Mesothelial cell of epicardium (in vitro differentiated cells): ENCODE data around the gene NTM. TPM values are rescaled to one million over a fixed set of nuclear protein-coding genes. Genes with fewer than 3 reads are reported as not detected.

ENCODE experiments used
- DNase-seq, 2 experiments: peaks; one replicate each; pipeline ENCODE4 v3.0.0; 2021; ENCODE audit warnings: low spot score in 2 of 2; ENCODE audit not compliant: unreplicated experiment in 2 of 2
- H3K27ac Mint-ChIP-seq: 2 replicates; pipeline ENCODE4 v1.8.0; 2021; ENCODE audit warnings: mixed read lengths
- H3K27me3 Mint-ChIP-seq: 2 replicates; pipeline ENCODE4 v1.8.0; 2021; ENCODE audit warnings: low read depth, mixed read lengths
- H3K36me3 Mint-ChIP-seq: 2 replicates; pipeline ENCODE4 v1.8.0; 2021; ENCODE audit warnings: mixed read lengths
- H3K4me1 Mint-ChIP-seq: 2 replicates; pipeline ENCODE4 v1.8.0; 2021; ENCODE audit warnings: mixed read lengths
- H3K4me3 Mint-ChIP-seq: 2 replicates; pipeline ENCODE4 v1.8.0; 2021; ENCODE audit warnings: mild to moderate bottlenecking, moderate library complexity, mixed read lengths
- H3K9me3 Mint-ChIP-seq: 2 replicates; pipeline ENCODE4 v1.8.0; 2021; ENCODE audit warnings: mixed read lengths
- CTCF ChIP-seq: fragments of 200-600 bp; sonication (generic); IDR thresholded peaks from one replicate; pipeline ENCODE4 v1.5.0; 2021; ENCODE audit warnings: antibody characterized with exemption; ENCODE audit not compliant: unreplicated experiment
- total RNA-seq: library from RNA; stranded (reverse); gene quantifications from 3 replicates; pipeline ENCODE4 v1.2.1, GENCODE V29; 2021

NTM gene
- total RNA-seq, 1 donor from 2014 or later = 3.9 TPM

DNA sequence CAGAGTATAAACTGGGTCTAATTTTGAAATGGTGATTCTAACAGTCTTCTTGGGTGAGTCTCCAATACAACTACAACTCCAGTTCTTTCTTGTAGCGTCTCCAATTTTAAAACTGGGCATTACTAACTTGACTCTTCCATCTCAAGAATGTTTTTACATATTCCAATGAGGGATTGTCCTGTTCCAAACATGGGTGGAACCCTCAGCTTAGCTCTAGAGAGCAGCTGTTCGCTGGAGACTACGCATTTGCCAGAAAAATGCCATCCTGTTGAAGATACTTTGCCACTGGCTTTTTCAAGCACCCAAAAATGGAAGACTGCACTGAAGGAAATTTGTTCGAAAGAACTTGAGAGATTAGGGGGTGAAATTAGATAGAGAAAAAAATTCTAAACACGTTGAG, 870.0 kb downstream of the NTM start:
- Mint-ChIP-seq H3K9me3 (no peaks in the 10 kb centered on the region), H3K27ac (no peak overlapping the region), H3K4me1 (no peaks in the 10 kb centered on the region), H3K27me3 (peaks cover 45% of the 10 kb centered on the region), H3K4me3 (no peak overlapping the region), H3K36me3 (no peaks in the 10 kb centered on the region)
- DNase-seq = no peak
- TF ChIP-seq CTCF = no peak

- no peaks in the 10 kb centered on the region for H3K4me1 Mint-ChIP-seq
- no peak for DNase-seq
- peaks cover 48% of the 10 kb centered on the region for H3K27me3 Mint-ChIP-seq
- H3K9me3 Mint-ChIP-seq = no peaks in the 10 kb centered on the region
- no peaks in the 10 kb centered on the region for H3K36me3 Mint-ChIP-seq
- H3K4me3 Mint-ChIP-seq = no peak overlapping the region
- no peak overlapping the region for H3K27ac Mint-ChIP-seq
- no peak for TF ChIP-seq CTCF
These were observed 872.2 kb downstream of the NTM start for GRCh38 chr11:132242632-132243031.

DNA sequence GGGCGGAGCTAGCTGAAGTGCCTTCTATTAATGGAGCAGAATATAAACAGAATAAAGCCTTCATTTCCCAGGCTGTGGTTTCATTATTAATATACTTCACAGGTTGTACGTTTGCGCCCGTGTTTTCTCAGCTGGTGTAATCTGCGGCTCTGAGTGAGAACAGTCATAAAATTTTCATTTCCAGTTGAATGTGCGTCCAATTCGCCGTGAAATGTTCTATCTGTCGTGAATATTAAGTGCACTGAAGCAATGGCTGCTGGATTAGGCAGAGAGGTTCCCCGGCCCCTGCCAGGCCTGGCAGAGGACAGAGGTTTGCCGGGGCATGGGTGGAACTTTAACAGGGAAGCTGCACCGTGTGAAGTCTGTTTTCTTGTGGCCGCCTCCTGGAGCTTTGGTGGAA, 874.4 kb downstream of the NTM start:
- Mint-ChIP-seq H3K27me3 (peaks cover 42% of the 10 kb centered on the region), H3K27ac (no peak overlapping the region), H3K9me3 (peaks cover 1% of the 10 kb centered on the region), H3K4me3 (no peak overlapping the region), H3K36me3 (no peaks in the 10 kb centered on the region), H3K4me1 (no peaks in the 10 kb centered on the region)
- DNase-seq = no peak
- TF ChIP-seq CTCF = no peak

- Mint-ChIP-seq H3K27me3 (peaks cover 37% of the 10 kb centered on the region), H3K27ac (no peak overlapping the region), H3K36me3 (no peaks in the 10 kb centered on the region), H3K4me3 (no peak overlapping the region), H3K4me1 (no peaks in the 10 kb centered on the region), H3K9me3 (peaks cover 10% of the 10 kb centered on the region)
- no peak for TF ChIP-seq CTCF
- no peak for DNase-seq
These were observed 875.3 kb downstream of the NTM start for GRCh38 chr11:132245403-132246385.

DNA sequence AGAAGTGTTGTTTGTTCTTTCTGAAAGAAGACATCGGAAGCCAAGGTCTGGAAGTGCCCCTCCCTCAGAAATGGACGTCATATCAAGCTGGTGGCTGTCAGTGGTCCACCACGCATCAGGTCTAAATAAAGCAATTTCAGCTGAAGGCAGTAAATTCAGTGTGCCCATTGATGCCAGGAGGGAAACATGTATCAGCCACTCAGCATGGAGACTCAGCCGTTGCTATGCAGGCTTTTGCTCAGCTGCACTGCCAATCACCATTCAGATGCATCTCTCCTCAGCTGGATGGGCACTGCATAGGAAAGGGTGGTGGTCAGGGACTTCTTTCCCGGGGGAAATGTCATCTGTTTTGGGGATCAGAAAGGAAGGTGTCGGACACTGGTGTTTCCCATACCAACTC, 878.2 kb downstream of the NTM start:
- Mint-ChIP-seq H3K9me3 (peaks cover 11% of the 10 kb centered on the region), H3K36me3 (no peaks in the 10 kb centered on the region), H3K4me1 (no peaks in the 10 kb centered on the region), H3K27me3 (peaks cover 48% of the 10 kb centered on the region), H3K27ac (no peak overlapping the region), H3K4me3 (no peak overlapping the region)
- DNase-seq = no peak
- no peak for TF ChIP-seq CTCF
